DLD1 (cell line): ENCODE results near the gene ZCWPW1.

ENCODE experiments used
- in situ Hi-C: cut with HindIII; loops from 2 replicates; pipeline ENCODE4 v1.10.0; 2017; ENCODE audit warnings: low sequenced_read_pairs

The ZCWPW1 gene

GRCh38 chr7:100428199-100428966 lies at the start of gene ZCWPW1:
ZCWPW1 (minus strand) TSS chr7:100428703; CDS start chr7:100420649, 8,054 bp downstream.
- in situ Hi-C loops = no loop called here

- in situ Hi-C loops = no loop called here
These were observed 49.4 kb upstream of the ZCWPW1 start for GRCh38 chr7:100477871-100478267.

GRCh38 chr7:100476903-100477870 lies 48.7 kb upstream of the ZCWPW1 start:
- in situ Hi-C loops = no loop called here

GRCh38 chr7:100476101-100476780 lies 47.7 kb upstream of the ZCWPW1 start:
- in situ Hi-C loops = no loop called here

GRCh38 chr7:100475549-100475948 lies 47.0 kb upstream of the ZCWPW1 start:
- in situ Hi-C loops = no loop called here

GRCh38 chr7:100472854-100473499 lies 44.5 kb upstream of the ZCWPW1 start:
- in situ Hi-C loops = no loop called here

GRCh38 chr7:100472121-100472851 lies 43.8 kb upstream of the ZCWPW1 start:
- in situ Hi-C loops = no loop called here

GRCh38 chr7:100471021-100471420 lies 42.5 kb upstream of the ZCWPW1 start:
- in situ Hi-C loops = no loop called here

GRCh38 chr7:100469227-100470044 lies 40.9 kb upstream of the ZCWPW1 start:
- in situ Hi-C loops = no loop called here

GRCh38 chr7:100467638-100468373 lies 39.3 kb upstream of the ZCWPW1 start:
- in situ Hi-C loops = no loop called here

- in situ Hi-C loops = no loop called here
These were observed 38.4 kb upstream of the ZCWPW1 start for GRCh38 chr7:100466653-100467605.

- in situ Hi-C loops = no loop called here
These were observed 37.3 kb upstream of the ZCWPW1 start for GRCh38 chr7:100465702-100466311.

- in situ Hi-C loops = no loop called here
These were observed 36.8 kb upstream of the ZCWPW1 start for GRCh38 chr7:100465299-100465698.

- in situ Hi-C loops = no loop called here
These were observed 36.3 kb upstream of the ZCWPW1 start for GRCh38 chr7:100464791-100465190.

GRCh38 chr7:100464210-100464660 lies 35.7 kb upstream of the ZCWPW1 start, which contains the start of gene SPACDR:
SPACDR (minus strand) TSS chr7:100464260; CDS start chr7:100464025, 235 bp downstream.
- in situ Hi-C loops = no loop called here

- in situ Hi-C loops = no loop called here
These were observed 28.5 kb upstream of the ZCWPW1 start for GRCh38 chr7:100457033-100457432.

GRCh38 chr7:100456562-100456961 lies 28.1 kb upstream of the ZCWPW1 start:
- in situ Hi-C loops = no loop called here
